IMR-90 (cell line): ENCODE data around the gene SEC22A. TPM values are rescaled to one million over a fixed set of nuclear protein-coding genes. Genes with fewer than 3 reads are reported as not detected.

Experiments used
- ATAC-seq: fragments of 200-7000 bp; cut with Tn5 transposase; 2 replicates; pipeline ENCODE4 v1.9.1; 2020; ENCODE audit warnings: low read depth, mild to moderate bottlenecking, moderate library complexity
- BruUV-seq: library from RNA; stranded (reverse); fragments of 400-500 nt; replicated peaks from 2 replicates; lab custom pipeline; 2021; lab: Mats Ljungman, UMichigan
- CTCF ChIA-PET: fragments of 300-600 bp; formaldehyde crosslinking; extraction: SDS; loops from one replicate; lab custom pipeline; 2021; ENCODE audit warnings: antibody characterized with exemption; lab: Yijun Ruan, JAX
- POLR2A ChIA-PET: fragments of 300-600 bp; sonication (Branson Sonifier 250); formaldehyde crosslinking; loops from one replicate; lab custom pipeline; 2022; ENCODE audit warnings: antibody characterized with exemption; ENCODE audit not compliant: unreplicated experiment; lab: Charles Lee
- DNase-seq: peaks from one replicate; pipeline ENCODE4 v3.0.0; 2013
- H2AFZ ChIP-seq: replicated peaks from 2 replicates; pipeline ENCODE3; 2013; ENCODE audit warnings: low read length, mild to moderate bottlenecking; ENCODE audit not compliant: poor library complexity
- H2AK5ac ChIP-seq: 2 replicates; pipeline ENCODE4 v1.6.1; 2013; ENCODE audit warnings: low read depth, low read length, inconsistent platforms
- H2AK9ac ChIP-seq: replicated peaks from 2 replicates; pipeline ENCODE3; 2013; ENCODE audit warnings: mild to moderate bottlenecking, low read depth, low read length, moderate library complexity; ENCODE audit not compliant: poor library complexity
- H2BK120ac ChIP-seq: 2 replicates; pipeline ENCODE4 v1.6.1; 2013; ENCODE audit warnings: low read depth, low read length, inconsistent platforms
- H2BK15ac ChIP-seq: 3 replicates; pipeline ENCODE4 v1.6.1; 2013; ENCODE audit warnings: low read depth, low read length, inconsistent platforms
- H2BK20ac ChIP-seq: 2 replicates; pipeline ENCODE4 v1.6.1; 2013; ENCODE audit warnings: low read depth, mild to moderate bottlenecking, inconsistent platforms, low read length, moderate library complexity
- H2BK5ac ChIP-seq: 2 replicates; pipeline ENCODE4 v1.6.1; 2013; ENCODE audit warnings: mild to moderate bottlenecking, low read depth, low read length, inconsistent platforms; ENCODE audit not compliant: poor library complexity, severe bottlenecking
- H3K14ac ChIP-seq: replicated peaks from 2 replicates; pipeline ENCODE4 v1.6.1; 2013; ENCODE audit warnings: low read depth, low read length, inconsistent platforms
- H3K18ac ChIP-seq: 2 replicates; pipeline ENCODE4 v1.6.1; 2013; ENCODE audit warnings: low read depth, low read length, control low read depth
- H3K23ac ChIP-seq: 2 replicates; pipeline ENCODE4 v1.6.1; 2013; ENCODE audit warnings: low read depth, low read length, inconsistent platforms
- H3K27ac ChIP-seq: 2 replicates; pipeline ENCODE4 v1.5.1; 2013; ENCODE audit warnings: mild to moderate bottlenecking, control low read depth, low read length; ENCODE audit not compliant: insufficient read depth
- H3K27me3 ChIP-seq: 2 replicates; pipeline ENCODE4 v1.6.1; 2013; ENCODE audit warnings: low read length; ENCODE audit not compliant: control insufficient read depth, insufficient read depth
- H3K36me3 ChIP-seq: 2 replicates; pipeline ENCODE4 v1.6.1; 2013; ENCODE audit warnings: low read length, mixed read lengths; ENCODE audit not compliant: control insufficient read depth, insufficient read depth
- H3K4ac ChIP-seq: 2 replicates; pipeline ENCODE4 v1.6.1; 2013; ENCODE audit warnings: low read depth, low read length, inconsistent platforms
- H3K4me1 ChIP-seq: 2 replicates; pipeline ENCODE4 v1.6.1; 2013; ENCODE audit warnings: low read length, mixed read lengths; ENCODE audit not compliant: control insufficient read depth, insufficient read depth
- H3K4me2 ChIP-seq: 2 replicates; pipeline ENCODE4 v1.6.1; 2013; ENCODE audit warnings: low read depth, mild to moderate bottlenecking, control low read depth, low read length, moderate library complexity
- H3K4me3 ChIP-seq: 2 replicates; pipeline ENCODE4 v1.5.1; 2013; ENCODE audit warnings: low read depth, mild to moderate bottlenecking, control low read depth, low read length, moderate library complexity; ENCODE audit not compliant: insufficient read depth
- H3K56ac ChIP-seq: 2 replicates; pipeline ENCODE4 v1.6.1; 2013; ENCODE audit warnings: low read length, inconsistent platforms; ENCODE audit not compliant: insufficient read depth; ENCODE audit errors: extremely low read depth
- H3K79me1 ChIP-seq, 2 experiments: 2 replicates each; pipeline ENCODE4 v1.6.1; 2013; ENCODE audit warnings: low read length in 2 of 2, inconsistent platforms in 1 of 2, low read depth in 1 of 2
- H3K9ac ChIP-seq: 2 replicates; pipeline ENCODE4 v1.6.1; 2013; ENCODE audit warnings: low read depth, low read length, control low read depth
- H3K9me1 ChIP-seq: 2 replicates; pipeline ENCODE4 v1.6.1; 2013; ENCODE audit warnings: low read length, inconsistent platforms; ENCODE audit not compliant: insufficient read depth
- H3K9me3 ChIP-seq: 2 replicates; pipeline ENCODE4 v1.6.1; 2013; ENCODE audit warnings: low read length; ENCODE audit not compliant: control insufficient read depth, insufficient read depth
- H4K20me1 ChIP-seq: 2 replicates; pipeline ENCODE4 v1.6.1; 2013; ENCODE audit warnings: low read length, inconsistent platforms; ENCODE audit not compliant: insufficient read depth
- H4K5ac ChIP-seq: 2 replicates; pipeline ENCODE4 v1.6.1; 2013; ENCODE audit warnings: mild to moderate bottlenecking, low read depth, low read length, control low read depth
- H4K8ac ChIP-seq, 2 experiments: 2 replicates each; pipeline ENCODE4 v1.6.1; 2013; ENCODE audit warnings: low read depth in 2 of 2, low read length in 2 of 2, control low read depth in 1 of 2, inconsistent platforms in 1 of 2
- H4K91ac ChIP-seq: 2 replicates; pipeline ENCODE4 v1.6.1; 2013; ENCODE audit warnings: low read depth, low read length, inconsistent platforms; ENCODE audit not compliant: insufficient read depth
- CEBPB ChIP-seq: IDR thresholded peaks from 2 replicates; pipeline ENCODE4 v1.6.1; 2012; ENCODE audit warnings: low read depth, low read length, improper control_type of control experiment
- CHD1 ChIP-seq: IDR thresholded peaks from 2 replicates; pipeline ENCODE4 v1.6.1; 2012; ENCODE audit warnings: low read depth, low read length, improper control_type of control experiment
- FOS ChIP-seq: fragments of 150-350 bp; IDR thresholded peaks from 2 replicates; pipeline ENCODE4 v1.6.1; 2016; ENCODE audit warnings: low read depth, low read length
- MAFK ChIP-seq: IDR thresholded peaks from 2 replicates; pipeline ENCODE4 v1.6.1; 2012; ENCODE audit warnings: low read depth, low read length, improper control_type of control experiment
- MAZ ChIP-seq: IDR thresholded peaks from 2 replicates; pipeline ENCODE4 v1.6.1; 2012; ENCODE audit warnings: low read depth, mild to moderate bottlenecking, low read length, improper control_type of control experiment, moderate library complexity, borderline replicate concordance
- NFE2L2 ChIP-seq: fragments of 150-350 bp; IDR thresholded peaks from 2 replicates; pipeline ENCODE4 v1.6.1; 2016; ENCODE audit warnings: low read depth, mild to moderate bottlenecking, low read length
- POLR2A ChIP-seq: IDR thresholded peaks from 2 replicates; pipeline ENCODE4 v1.6.1; 2012; ENCODE audit warnings: mild to moderate bottlenecking, low read depth, low read length
- RAD21 ChIP-seq: IDR thresholded peaks from 2 replicates; pipeline ENCODE4 v1.6.1; 2012; ENCODE audit warnings: low read length, improper control_type of control experiment
- RCOR1 ChIP-seq: IDR thresholded peaks from 2 replicates; pipeline ENCODE4 v1.6.1; 2012; ENCODE audit warnings: mild to moderate bottlenecking, low read length, improper control_type of control experiment; ENCODE audit not compliant: insufficient replicate concordance
- RFX5 ChIP-seq: IDR thresholded peaks from 2 replicates; pipeline ENCODE4 v1.8.0; 2012; ENCODE audit warnings: low read depth, mild to moderate bottlenecking, low read length, moderate library complexity
- SMC3 ChIP-seq: fragments of 150-350 bp; IDR thresholded peaks from 2 replicates; pipeline ENCODE4 v1.6.1; 2016; ENCODE audit warnings: low read depth, mild to moderate bottlenecking, antibody characterized with exemption, low read length, moderate library complexity
- USF2 ChIP-seq: fragments of 150-350 bp; IDR thresholded peaks from 2 replicates; pipeline ENCODE4 v1.6.1; 2017; ENCODE audit warnings: mild to moderate bottlenecking, antibody characterized with exemption, low read length, low read depth
- WGBS, 2 experiments: methylation state at CpG; one replicate each; pipeline versions ENCODE4 v1.1.5 to v1.1.7; 2013; ENCODE audit warnings: missing lambda C conversion rate in 2 of 2; ENCODE audit not compliant: insufficient read length in 1 of 2; ENCODE audit errors: extremely low coverage in 2 of 2; 5-methylcytosine and 5-hydroxymethylcytosine counted together
- dilution Hi-C: fragments of 300-500 bp; cut with HindIII; formaldehyde crosslinking; loops from one replicate; pipeline ENCODE4 v1.14.3; 2018; ENCODE audit warnings: low sequenced_read_pairs; ENCODE audit not compliant: unreplicated experiment
- in situ Hi-C: fragments of 300-500 bp; cut with MboI; formaldehyde crosslinking; loops from 3 replicates; pipeline ENCODE4 v1.14.3; 2019; ENCODE audit warnings: low sequenced_read_pairs, inconsistent platforms, mixed read lengths
- intact Hi-C: fragments of 100-400 bp; cut with micrococcal nuclease; formaldehyde crosslinking; loops from 2 replicates; pipeline ENCODE4 v1.10.0; 2022
- polyA plus RNA-seq, 3 experiments: library from polyadenylated mRNA; depleted of rRNA; stranded (reverse); fragments of >200 nt; gene quantifications; 2 replicates each; pipeline ENCODE4 v1.2.3, GENCODE V29; 2012; ENCODE audit warnings: low replicate concordance in 1 of 3
- total RNA-seq: library from RNA; depleted of rRNA; stranded (reverse); fragments of >200 nt; gene quantifications from 2 replicates; pipeline ENCODE4 v1.2.3, GENCODE V29; 2012
- TF ChIP-seq, protein P1 (sequence below): fragments of 150-350 bp; IDR thresholded peaks from 2 replicates; pipeline ENCODE4 v1.6.1; 2016; ENCODE audit warnings: low read depth, mild to moderate bottlenecking, low read length, moderate library complexity, borderline replicate concordance
- TF ChIP-seq, protein P2 (sequence below): conservative IDR thresholded peaks from 2 replicates; pipeline ENCODE4 v1.5.1; 2012; ENCODE audit warnings: mild to moderate bottlenecking, low read depth, low read length, improper control_type of control experiment

Gene SEC22A
- total and polyA plus RNA-seq, 2 of the 4 experiments (the other 2 are of a cell fraction), result 17.5 to 36.0 TPM

- ChIA-PET CTCF (no interaction called here), POLR2A (no interaction called here)
- Histone ChIP-seq H3K4ac (no peak overlapping the region), H3K27ac (no peak overlapping the region), H3K27me3 (no peaks in the 10 kb centered on the region), H3K23ac (no peak overlapping the region), H2BK5ac (no peak overlapping the region), H2BK20ac (no peak overlapping the region), H3K4me1 (no peaks in the 10 kb centered on the region), H3K9ac (no peak overlapping the region), H3K14ac (no peak overlapping the region), H3K4me2 (no peak overlapping the region), H2BK15ac (no peak overlapping the region), H4K5ac (no peak overlapping the region), H4K20me1 (no peaks in the 10 kb centered on the region), H2AK9ac (no peak overlapping the region), H2AFZ (no peak overlapping the region), H3K9me1 (peaks cover 18% of the 10 kb centered on the region), H3K36me3 (peaks cover 36% of the 10 kb centered on the region), H4K8ac (no peak overlapping the region), H2BK120ac (no peak overlapping the region), H3K4me3 (no peak overlapping the region), H3K9me3 (no peaks in the 10 kb centered on the region), H3K18ac (no peak overlapping the region), H2AK5ac (no peak overlapping the region), H3K79me1 (no peaks in the 10 kb centered on the region), H4K91ac (no peak overlapping the region), H3K56ac (no peak overlapping the region)
- intact Hi-C loops, result no loop called here
- TF ChIP-seq FOS, result no peak
- TF ChIP-seq RAD21, result no peak
- TF ChIP-seq, protein P1, sequence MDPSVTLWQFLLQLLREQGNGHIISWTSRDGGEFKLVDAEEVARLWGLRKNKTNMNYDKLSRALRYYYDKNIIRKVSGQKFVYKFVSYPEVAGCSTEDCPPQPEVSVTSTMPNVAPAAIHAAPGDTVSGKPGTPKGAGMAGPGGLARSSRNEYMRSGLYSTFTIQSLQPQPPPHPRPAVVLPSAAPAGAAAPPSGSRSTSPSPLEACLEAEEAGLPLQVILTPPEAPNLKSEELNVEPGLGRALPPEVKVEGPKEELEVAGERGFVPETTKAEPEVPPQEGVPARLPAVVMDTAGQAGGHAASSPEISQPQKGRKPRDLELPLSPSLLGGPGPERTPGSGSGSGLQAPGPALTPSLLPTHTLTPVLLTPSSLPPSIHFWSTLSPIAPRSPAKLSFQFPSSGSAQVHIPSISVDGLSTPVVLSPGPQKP, result no peak
- TF ChIP-seq RCOR1, result no peak
- TF ChIP-seq NFE2L2, result no peak
- no peak for TF ChIP-seq CHD1
- TF ChIP-seq USF2, result no peak
- TF ChIP-seq, protein P2, sequence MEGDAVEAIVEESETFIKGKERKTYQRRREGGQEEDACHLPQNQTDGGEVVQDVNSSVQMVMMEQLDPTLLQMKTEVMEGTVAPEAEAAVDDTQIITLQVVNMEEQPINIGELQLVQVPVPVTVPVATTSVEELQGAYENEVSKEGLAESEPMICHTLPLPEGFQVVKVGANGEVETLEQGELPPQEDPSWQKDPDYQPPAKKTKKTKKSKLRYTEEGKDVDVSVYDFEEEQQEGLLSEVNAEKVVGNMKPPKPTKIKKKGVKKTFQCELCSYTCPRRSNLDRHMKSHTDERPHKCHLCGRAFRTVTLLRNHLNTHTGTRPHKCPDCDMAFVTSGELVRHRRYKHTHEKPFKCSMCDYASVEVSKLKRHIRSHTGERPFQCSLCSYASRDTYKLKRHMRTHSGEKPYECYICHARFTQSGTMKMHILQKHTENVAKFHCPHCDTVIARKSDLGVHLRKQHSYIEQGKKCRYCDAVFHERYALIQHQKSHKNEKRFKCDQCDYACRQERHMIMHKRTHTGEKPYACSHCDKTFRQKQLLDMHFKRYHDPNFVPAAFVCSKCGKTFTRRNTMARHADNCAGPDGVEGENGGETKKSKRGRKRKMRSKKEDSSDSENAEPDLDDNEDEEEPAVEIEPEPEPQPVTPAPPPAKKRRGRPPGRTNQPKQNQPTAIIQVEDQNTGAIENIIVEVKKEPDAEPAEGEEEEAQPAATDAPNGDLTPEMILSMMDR, result no peak
- TF ChIP-seq CEBPB, result no peak
- no peak for TF ChIP-seq MAFK
- TF ChIP-seq SMC3, result no peak
- no peak for TF ChIP-seq RFX5
- TF ChIP-seq MAZ, result no peak
- no peak for TF ChIP-seq POLR2A
- WGBS, 2 experiments, result no CpG with 5 or more reads among the region's 4 CpGs
- DNase-seq (no peak), ATAC-seq (no peak)
- BruUV-seq, result no TSS peak
- dilution Hi-C loops, result no loop called here
- in situ Hi-C loops, result no loop called here
Measured at GRCh38 chr3:123163141-123163540, 38.6 kb upstream of the SEC22A start.
